Bronchial epithelial cell (primary cell): ENCODE results near the gene CATSPERB. TPM values are rescaled to one million over a fixed set of nuclear protein-coding genes. Genes with fewer than 3 reads are reported as not detected.
"Not testable (repeated sequence)": the region's sequence is repeated elsewhere in the genome, so short reads cannot be mapped to it uniquely, and the experiment has no call there.

Experiments used
- DNase-seq: peaks from one replicate; pipeline ENCODE4 v3.0.0-alpha.2; 2010; ENCODE audit warnings: low read depth
- FAIRE-seq: peaks from 2 replicates; lab custom pipeline; 2011; peaks lifted over from hg19 to GRCh38; lab: Jason Lieb, UNC
- H3K27me3 ChIP-seq: 2 replicates; pipeline ENCODE4 v1.5.1; 2011; ENCODE audit warnings: low read length; ENCODE audit not compliant: control insufficient read depth, insufficient read depth
- H3K36me3 ChIP-seq: 2 replicates; pipeline ENCODE4 v1.5.1; 2011; ENCODE audit warnings: low read length; ENCODE audit not compliant: control insufficient read depth, insufficient read depth
- H3K4me3 ChIP-seq: 2 replicates; pipeline ENCODE4 v1.5.1; 2011; ENCODE audit warnings: mild to moderate bottlenecking, low read depth, low read length, control low read depth
- CTCF ChIP-seq: IDR thresholded peaks from 2 replicates; pipeline ENCODE4 v1.5.1; 2011; ENCODE audit warnings: mild to moderate bottlenecking, moderate library complexity, low read length, control low read depth, inconsistent platforms; ENCODE audit not compliant: insufficient read depth, severe bottlenecking
- total RNA-seq: library from RNA; depleted of rRNA; stranded (reverse); fragments of >200 nt; gene quantifications from 2 replicates; pipeline ENCODE4 v1.2.1, GENCODE V29; 2014

CATSPERB gene
- total RNA-seq, 1 donor from 2014 or later = 2.1 TPM

- FAIRE-seq (peak; percentile 93), DNase-seq (peak; percentile 96)
- no peaks in the 10 kb centered on the region for H3K36me3 ChIP-seq
- TF ChIP-seq CTCF = no peak
- no peaks in the 10 kb centered on the region for H3K27me3 ChIP-seq
- H3K4me3 ChIP-seq = no peak overlapping the region
These were observed 38.5 kb downstream of the CATSPERB start for GRCh38 chr14:91693346-91693745.

- Histone ChIP-seq H3K36me3 (no peaks in the 10 kb centered on the region), H3K4me3 (no peak overlapping the region), H3K27me3 (no peaks in the 10 kb centered on the region)
- no peak for TF ChIP-seq CTCF
- DNase-seq = no peak
- FAIRE-seq = no peak
These were observed 39.8 kb downstream of the CATSPERB start for GRCh38 chr14:91692075-91692474.

- no peak for TF ChIP-seq CTCF
- Histone ChIP-seq H3K27me3 (no peaks in the 10 kb centered on the region), H3K4me3 (no peak overlapping the region), H3K36me3 (no peaks in the 10 kb centered on the region)
- DNase-seq (no peak), FAIRE-seq (no peak)
These were observed 42.3 kb downstream of the CATSPERB start for GRCh38 chr14:91689608-91690007.

GRCh38 chr14:91687436-91687835 lies 44.5 kb downstream of the CATSPERB start:
- not testable (repeated sequence) for FAIRE-seq, H3K4me3 ChIP-seq, H3K36me3 ChIP-seq, H3K27me3 ChIP-seq, DNase-seq

- FAIRE-seq (no peak), DNase-seq (peak; percentile 64)
- no peak overlapping the region for H3K4me3 ChIP-seq
- no peak for TF ChIP-seq CTCF
- no peaks in the 10 kb centered on the region for H3K36me3 ChIP-seq
- no peaks in the 10 kb centered on the region for H3K27me3 ChIP-seq
These were observed 46.3 kb downstream of the CATSPERB start for GRCh38 chr14:91685600-91685999.

- no peaks in the 10 kb centered on the region for H3K27me3 ChIP-seq
- DNase-seq (no peak), FAIRE-seq (no peak)
- no peak for TF ChIP-seq CTCF
- H3K4me3 ChIP-seq = no peak overlapping the region
- no peaks in the 10 kb centered on the region for H3K36me3 ChIP-seq
These were observed 49.9 kb downstream of the CATSPERB start for GRCh38 chr14:91681893-91682563.
